GM18870 (cell line): ENCODE data around the gene NFIX.

Source experiments
- ATAC-seq: cut with Tn5 transposase; IDR thresholded peaks from one replicate; pipeline ENCODE4 v1.9.1; 2021; ENCODE audit warnings: moderate library complexity; ENCODE audit not compliant: unreplicated experiment

Gene NFIX

GRCh38 chr19:13006431-13007281 is 11.4 kb downstream of the NFIX start:
- ATAC-seq, result no peak

GRCh38 chr19:13007292-13008045 is 12.2 kb downstream of the NFIX start:
- ATAC-seq, result no peak

- no peak for ATAC-seq
These were observed 13.9 kb downstream of the NFIX start for GRCh38 chr19:13008926-13009787.

GRCh38 chr19:13010038-13010991 is 15.0 kb downstream of the NFIX start:
- no peak for ATAC-seq

GRCh38 chr19:13010992-13011652 is 15.8 kb downstream of the NFIX start:
- ATAC-seq, result no peak

GRCh38 chr19:13011653-13012389 is 16.5 kb downstream of the NFIX start:
- no peak for ATAC-seq

- ATAC-seq, result no peak
These were observed 17.1 kb downstream of the NFIX start for GRCh38 chr19:13012390-13012689.

GRCh38 chr19:13012690-13013608 is 17.7 kb downstream of the NFIX start:
- ATAC-seq, result no peak

- no peak for ATAC-seq
These were observed 18.4 kb downstream of the NFIX start for GRCh38 chr19:13013649-13014048.

GRCh38 chr19:13014101-13014920 is 19.0 kb downstream of the NFIX start:
- no peak for ATAC-seq

- ATAC-seq, result no peak
These were observed 19.6 kb downstream of the NFIX start for GRCh38 chr19:13014921-13015280.

GRCh38 chr19:13015361-13016223 is 20.3 kb downstream of the NFIX start:
- no peak for ATAC-seq

GRCh38 chr19:13016245-13016627 is 21.0 kb downstream of the NFIX start:
- no peak for ATAC-seq

GRCh38 chr19:13016628-13017305 is 21.5 kb downstream of the NFIX start:
- no peak for ATAC-seq

GRCh38 chr19:13017306-13018034 is 22.2 kb downstream of the NFIX start:
- no peak for ATAC-seq
